HUDEP-2 (cell line): Measurements from ENCODE around the gene PHGDH.
A peak's percentile ranks its signal among the peaks of the same experiment; 100 is the strongest.

Experiments
- DNase-seq, 76 experiments: peaks; one replicate each; lab custom pipeline; 2025; ENCODE audit not compliant: unreplicated experiment in 76 of 76; lab: John Stamatoyannopoulos, UW

Gene PHGDH

DNA sequence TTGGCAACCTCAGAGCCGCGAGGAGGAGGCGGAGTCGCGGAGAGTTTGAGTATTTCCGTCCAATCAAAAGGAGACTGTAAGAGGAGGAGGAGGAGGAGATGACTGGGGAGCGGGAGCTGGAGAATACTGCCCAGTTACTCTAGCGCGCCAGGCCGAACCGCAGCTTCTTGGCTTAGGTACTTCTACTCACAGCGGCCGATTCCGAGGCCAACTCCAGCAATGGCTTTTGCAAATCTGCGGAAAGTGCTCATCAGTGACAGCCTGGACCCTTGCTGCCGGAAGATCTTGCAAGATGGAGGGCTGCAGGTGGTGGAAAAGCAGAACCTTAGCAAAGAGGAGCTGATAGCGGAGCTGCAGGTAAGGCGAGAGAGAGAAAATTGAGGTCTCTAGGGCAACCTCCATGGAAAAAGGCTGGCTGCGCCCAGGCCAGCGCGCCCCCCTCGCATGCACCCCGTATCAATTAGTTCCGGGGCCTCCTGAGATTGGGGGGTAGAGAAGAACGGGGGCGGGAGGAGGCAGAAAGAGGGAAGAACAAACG, at the start of gene PHGDH:
PHGDH (plus strand) TSS at position 131 of the 538 bp plus-strand sequence; CDS start at position 220, 89 bp downstream.
- DNase-seq = peak in 1 of 76 experiments; percentile 6

DNA sequence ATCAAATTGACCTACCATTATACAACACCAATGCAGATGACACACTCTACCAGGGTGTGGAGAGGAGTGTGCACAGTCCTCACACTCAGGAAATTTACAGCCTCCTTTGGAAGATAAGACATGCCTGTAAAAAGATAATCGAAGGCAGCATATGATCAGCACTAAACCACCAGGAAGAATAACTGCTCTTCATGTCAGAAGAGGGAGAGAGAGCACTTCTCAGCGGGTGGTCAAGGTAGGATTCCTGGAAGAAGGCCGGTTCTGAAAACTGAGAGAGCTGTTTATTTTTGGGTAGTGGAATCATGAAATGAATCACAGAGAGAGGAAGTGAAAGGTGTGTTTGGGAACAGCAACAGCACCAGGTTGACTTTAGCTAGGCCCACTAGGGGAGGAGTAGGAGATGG, 49.7 kb upstream of the PHGDH start:
- DNase-seq = no peak

DNA sequence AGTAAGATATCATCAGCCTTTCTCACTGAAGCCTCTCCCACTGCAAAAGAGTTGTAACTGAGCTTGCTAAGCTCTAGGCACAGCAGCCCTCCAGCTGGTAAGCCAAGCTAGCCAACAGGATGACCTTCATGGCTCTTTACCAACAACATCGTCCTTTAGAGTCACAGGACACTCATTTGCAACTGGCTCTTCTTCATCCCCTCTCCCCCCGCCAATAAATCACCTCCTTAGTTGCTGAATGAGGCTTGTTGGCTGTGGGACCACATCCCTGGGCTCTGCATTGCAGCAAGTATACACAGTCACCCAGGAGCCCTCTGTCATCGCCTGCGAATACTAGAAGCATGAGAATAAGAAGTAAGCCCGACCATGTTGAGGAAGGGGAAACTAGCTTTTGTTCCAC, 47.7 kb upstream of the PHGDH start:
- no peak for DNase-seq

DNA sequence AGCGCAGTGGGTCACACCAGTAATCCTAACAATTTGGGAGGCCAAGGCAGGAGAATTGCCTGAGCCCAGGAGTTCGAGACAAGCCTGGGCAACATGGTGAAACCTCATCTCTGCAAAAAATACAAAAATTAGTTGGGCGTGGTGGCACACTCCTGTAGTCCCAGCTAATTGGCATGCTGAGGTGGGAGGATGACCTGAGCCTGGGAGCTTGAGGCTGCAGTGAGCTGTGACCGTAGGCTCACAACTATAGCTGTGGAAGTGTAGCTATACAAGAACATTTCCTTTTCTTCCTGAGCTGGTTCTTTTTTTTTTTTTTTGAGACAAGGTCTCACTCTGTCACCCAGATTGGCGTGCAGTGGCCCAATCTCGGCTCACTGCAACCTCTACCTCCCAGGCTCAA, 44.6 kb upstream of the PHGDH start:
- no peak for DNase-seq

DNA sequence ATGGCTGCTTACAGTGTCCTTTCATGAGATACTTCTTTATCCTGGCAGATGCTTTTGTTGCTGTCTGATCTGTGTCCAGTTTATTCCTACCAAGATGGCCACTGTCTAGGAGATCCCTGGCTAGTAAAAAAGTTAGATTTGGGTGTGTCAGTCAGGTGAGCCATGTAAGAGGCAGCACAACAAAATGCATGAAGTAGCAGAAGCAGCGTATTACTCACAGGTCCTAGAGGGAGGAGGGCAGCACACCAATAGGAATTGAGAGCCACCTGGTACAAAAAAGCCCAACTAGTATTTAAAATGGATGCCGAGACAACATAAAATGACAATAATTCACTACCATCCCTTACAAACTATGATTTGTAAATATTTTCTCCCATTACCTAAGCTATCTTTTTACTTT, 40.8 kb upstream of the PHGDH start:
- no peak for DNase-seq

DNA sequence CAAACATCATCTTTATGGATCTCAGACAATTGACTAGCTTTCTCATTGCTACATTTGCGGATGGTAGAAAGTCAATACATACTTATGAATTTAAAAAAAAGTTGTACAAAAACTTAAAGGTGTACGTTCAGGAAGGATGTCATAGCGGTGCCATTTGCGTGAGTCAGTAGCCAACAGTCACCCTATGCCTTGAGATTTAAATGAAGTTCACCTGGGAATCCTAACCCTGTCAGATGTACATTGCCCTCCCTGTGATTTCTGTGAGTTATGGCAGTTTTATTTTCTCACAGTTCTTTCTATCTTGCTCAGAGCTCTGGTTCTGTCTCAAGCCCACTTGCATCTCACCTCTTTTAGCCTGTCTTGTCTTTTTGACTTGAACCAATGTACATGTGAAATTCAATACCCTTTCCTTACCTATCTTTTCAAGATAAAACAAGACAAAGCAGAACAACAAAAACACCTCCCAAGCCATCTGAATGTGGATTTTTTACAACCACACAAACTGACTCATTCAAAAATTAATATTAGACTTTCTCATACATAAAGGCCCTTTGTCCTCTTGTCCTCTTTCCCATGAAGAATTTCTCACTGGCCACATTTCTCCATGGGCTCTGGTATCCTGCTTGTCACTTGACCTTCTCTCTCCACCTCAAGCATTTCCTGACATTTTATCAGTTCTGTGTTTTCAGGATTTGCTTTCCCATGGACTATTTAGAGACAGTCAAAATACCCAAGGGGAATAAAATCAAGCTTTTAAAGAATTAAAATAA, 38.4 kb upstream of the PHGDH start:
- no peak for DNase-seq

DNA sequence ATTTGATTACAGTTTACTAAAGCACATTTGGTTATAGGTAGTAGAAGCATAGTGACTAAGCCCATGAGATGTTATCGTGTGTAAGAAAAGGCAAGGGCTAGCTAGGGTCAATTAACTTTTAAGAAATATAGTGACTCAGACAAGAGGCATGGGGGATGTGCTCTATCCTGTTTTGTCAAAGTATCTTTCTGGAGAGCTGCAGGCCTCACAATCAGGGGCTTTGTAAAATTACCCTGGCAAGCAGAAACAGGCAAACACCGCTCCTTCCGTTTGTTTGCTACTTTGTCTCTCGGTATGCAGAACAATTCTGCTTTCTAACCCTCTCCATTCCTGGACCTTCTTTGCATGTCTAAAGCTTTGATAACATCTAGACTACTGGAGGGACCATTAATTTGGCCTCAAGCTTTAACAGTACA, 37.6 kb upstream of the PHGDH start:
- no peak for DNase-seq

DNA sequence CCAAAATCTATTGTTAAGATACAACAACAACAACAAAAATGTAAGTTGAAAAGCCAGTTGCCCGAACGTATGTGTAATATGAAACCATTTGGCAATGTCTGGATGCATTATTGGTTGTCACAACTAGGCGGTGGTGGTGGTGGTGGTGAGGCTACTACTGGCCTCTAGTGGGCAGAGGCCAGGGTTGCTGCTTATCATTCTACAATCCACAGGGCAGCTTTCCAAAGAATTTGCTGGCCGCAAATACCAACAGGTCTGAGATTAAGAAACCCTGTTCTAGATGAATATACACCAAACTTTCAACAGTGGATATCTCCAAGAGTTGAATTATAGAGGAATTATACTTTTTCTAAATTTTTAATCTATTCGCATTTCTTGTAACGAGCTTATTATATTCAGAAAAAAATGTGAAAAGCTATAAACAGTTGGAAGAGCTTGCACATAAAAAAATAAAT, 36.9 kb upstream of the PHGDH start:
- DNase-seq = no peak

DNA sequence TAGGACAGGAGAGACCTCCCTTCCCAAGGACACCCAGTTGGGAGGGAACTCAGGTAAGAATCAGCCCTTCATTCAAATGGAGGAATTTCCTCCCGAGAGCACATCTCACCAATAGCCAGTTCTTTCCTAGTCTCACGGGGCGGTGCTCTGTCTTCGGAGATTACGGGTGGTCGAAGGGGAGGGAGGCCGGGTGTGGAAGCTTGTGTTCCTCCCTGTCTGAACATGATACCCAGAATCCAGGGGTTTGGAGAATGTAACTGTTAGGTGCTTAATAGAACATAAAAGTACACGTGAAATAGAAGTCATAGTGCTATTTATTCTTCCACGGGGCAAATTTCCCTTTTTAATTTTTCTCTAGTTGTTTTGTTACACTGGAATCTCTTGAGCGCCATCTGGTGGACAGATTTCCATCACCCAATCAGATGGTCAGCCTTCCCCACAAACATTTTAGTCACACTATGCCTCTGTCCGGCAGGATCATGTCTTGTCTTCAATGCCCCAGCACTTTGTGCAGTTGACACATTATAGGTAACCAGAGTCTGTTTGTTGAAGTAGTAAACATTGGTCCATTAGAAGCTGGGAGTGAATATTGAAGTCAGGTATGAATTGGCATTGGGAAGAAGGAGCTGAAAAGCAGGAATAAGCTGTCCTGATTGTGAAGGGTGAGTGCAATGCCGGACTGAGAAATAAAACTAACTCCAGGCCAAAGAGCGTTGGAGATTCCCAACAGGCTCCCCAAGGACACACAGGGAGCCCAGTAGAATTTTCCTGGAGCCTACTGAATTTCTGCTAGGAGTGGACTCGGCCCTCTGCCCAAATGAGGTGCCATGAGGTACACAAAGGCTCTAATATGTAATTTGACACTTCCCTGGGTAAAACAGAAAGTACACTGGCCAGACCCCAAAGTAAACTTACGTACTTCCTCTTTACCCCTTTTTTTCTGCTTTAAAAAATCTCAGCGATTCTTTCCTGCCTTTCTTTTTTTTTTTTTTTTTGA, 36.1 kb upstream of the PHGDH start:
- peak in 67 of 76 experiments; percentile 2 to 78 (median 47) for DNase-seq

DNA sequence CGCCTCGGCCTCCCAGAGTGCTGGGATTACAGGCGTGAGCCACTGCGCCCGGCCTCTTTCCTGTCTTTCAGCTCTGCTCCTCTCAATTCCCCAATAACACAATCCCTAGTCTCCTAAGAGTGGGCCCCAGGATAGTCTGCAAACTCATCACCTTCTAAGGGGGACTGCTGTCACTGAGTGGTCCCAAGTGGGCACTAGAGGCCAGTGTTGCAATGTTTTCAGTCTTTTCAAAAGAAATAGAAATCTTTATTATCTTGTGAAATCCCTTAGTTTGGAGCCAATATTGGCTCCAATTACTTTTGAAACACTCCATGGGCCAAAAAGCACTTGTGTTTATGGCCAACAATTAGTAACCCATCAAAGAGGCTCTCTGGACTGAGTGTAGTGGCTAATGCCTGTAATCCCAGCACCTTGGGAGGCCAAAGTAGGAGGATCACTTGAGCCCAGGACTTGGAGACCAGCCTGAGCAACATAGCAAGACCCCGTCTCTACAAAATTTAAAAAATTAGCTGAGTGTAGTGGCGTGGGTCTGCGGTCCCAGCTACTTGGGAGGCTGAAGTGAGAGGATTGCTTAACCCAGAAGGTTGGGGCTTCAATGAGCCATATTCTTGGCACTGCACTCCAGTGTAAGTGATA, 35.0 kb upstream of the PHGDH start:
- no peak for DNase-seq

DNA sequence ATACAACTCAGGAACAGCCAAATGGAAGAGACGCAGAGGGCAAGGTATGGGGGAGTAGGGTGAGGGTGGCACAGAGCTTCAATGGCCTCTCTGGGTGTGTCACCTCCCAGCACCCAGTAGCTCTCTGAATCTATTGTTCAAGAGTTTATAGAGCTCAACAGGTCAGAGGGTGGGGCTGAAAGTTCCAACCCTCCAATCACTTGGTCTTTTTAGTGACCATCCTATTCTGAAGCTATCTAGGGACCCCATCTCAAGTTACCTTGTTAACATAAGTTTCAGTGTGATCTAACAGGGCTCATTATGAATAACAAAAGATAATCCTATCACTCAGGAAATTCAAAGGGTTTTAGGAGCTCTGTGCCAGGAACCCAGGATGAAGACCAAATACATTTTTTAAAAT, 32.5 kb upstream of the PHGDH start:
- DNase-seq = no peak

DNA sequence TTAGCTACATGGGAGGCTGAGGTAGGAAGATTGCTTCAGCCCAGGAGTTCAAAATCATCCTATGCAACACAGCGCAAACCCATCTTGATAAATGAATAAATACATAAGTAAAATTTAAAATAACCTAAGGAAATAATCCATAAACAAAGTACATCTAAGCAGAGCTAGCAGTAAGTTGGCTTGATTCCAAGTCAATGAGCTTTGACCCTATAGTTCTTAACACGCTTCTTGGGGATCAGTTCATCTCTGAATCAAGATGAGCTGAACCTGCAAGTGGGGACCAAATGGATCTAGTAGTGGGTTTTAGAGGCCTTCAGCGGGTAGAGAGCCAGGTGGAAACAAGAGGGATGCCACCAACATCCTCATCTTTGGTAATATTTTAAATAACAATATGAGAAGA, 31.5 kb upstream of the PHGDH start:
- DNase-seq = no peak

DNA sequence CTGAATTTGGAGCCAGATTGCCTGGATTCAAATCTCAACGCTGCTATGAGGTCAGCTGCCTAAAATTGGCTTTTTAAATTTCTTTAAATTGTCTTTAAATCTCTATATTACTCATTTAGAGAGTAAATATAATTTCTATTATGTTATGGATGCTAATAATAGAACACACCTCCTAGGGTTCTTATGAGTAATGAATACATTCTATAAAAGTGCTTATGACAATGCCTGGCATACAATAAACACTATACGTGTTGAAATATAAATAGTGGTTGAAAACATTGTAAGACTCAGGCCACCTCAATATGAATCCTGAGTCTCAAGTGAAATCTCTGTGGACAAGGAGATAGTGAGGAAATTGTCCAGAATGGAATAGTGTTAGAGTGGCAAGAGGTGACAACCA, 31.0 kb upstream of the PHGDH start:
- DNase-seq = no peak

DNA sequence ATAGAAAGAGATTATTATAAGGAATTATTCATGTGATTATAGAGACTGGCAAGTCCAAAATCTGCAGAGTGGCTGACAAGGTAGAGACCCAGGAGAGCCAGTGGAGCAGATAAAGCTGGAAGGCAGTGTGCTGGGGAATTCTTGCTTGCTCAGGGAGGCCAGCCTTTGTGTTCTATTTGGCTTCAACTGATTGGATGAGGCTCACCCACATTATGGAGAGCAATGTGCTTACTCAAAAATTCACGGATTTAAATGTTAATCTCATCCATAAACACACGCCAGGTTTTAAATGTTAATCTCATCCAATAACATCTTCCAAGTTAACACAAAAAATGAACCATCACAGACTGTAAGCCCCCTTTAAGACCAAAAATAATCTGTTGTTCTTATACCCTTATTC, 30.2 kb upstream of the PHGDH start:
- DNase-seq = no peak

DNA sequence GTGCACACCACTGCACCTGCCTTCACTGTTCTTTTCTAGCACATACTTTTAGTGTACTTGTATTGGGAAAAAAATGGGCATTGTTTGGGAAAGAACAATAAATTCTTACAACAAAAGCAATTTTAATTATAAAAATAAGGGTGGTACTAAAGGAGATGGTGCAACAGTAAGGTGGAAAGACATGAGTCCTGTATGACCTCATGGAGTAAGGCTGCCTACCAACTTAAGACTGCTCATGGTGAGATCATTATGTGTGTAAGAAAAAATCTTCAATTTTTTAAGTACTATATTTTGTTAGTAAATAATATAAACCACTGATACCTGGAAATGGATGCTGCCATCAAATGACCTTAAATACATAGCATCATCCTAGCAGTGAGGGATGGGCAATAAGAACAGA, 29.6 kb upstream of the PHGDH start:
- DNase-seq = no peak

DNA sequence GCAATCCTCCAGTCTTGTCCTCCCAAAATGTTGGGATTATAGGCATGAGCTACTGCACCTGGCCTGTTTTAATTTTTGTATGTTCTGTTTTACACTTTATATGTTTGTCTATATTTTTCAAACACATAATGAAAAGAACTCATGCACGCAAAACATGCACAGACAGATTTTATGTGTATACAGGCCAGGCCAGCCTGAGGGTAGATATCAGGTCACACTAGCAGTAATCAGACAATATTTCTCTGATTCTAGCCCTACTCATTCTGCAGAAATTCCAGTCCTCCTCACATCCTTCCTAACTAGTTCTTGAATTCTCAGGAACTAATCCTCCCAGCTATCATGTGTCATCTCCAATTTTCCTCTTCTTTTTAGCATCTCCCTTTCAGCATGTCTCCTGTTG, 27.8 kb upstream of the PHGDH start:
- DNase-seq = no peak

DNA sequence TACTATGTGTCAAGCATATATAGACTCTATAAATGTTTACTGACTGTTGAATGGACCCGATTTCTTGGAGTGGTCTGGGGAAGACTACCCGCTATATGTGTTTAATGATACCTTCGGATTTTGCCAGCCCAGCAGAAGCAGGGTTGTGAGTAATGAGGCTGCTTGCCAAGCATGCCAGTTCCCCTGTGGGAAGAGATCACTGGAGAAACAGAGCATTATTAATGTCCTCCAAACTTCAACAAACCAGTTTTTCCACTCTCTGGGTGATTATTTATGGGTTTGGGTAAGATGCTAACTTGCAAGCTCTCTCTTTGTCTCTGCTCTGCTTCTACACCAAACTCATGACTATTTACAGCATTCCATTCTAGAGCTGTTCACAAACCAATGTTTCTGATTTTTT, 25.1 kb upstream of the PHGDH start:
- no peak for DNase-seq

DNA sequence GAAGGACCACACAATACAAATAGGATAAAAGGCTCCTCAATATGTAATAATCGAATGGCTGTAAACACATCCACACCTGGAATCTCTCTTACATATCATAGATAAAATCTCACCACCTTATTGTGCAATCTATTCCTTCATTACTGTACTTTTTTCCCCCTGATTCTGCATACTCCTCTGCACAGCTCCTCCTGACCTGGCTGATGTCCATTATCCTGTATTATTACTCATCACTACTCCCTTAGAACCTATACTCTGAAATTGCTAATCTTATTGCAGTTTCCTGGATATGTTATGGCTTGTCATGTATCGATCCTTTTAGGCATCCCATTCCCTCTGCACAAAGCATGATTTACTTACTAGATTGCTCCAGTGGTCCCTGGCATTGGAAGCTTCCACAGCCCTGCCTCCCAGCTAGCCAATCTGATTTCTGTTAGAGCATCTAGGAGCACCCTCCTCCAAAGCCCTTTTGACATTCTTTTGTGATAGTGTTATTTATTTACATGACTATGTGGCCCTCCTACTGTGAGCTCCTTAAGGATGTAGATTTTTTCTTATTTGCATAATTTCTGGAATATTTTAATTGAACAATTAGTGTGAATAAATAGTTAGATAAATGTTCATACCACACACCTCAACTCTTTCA, 24.2 kb upstream of the PHGDH start:
- DNase-seq = no peak

DNA sequence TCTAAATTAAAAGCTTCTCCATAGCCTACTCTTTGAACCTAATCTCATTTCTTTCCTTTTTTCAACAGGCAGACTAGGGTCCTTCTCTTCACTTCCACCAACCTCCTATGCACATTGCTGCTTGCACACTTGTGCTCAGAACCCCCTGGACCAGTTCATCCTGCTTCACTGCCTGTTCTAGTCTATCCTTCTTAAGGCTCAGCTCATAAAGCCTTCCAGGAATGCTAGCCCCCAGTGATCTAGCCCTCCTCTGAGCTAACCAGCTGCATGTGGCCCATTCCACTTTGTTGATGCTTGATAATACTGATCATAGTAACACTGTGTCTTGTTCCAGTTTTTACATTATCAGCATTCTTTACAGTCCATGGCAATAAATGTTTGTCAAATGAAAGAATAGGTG, 22.9 kb upstream of the PHGDH start:
- DNase-seq = no peak

DNA sequence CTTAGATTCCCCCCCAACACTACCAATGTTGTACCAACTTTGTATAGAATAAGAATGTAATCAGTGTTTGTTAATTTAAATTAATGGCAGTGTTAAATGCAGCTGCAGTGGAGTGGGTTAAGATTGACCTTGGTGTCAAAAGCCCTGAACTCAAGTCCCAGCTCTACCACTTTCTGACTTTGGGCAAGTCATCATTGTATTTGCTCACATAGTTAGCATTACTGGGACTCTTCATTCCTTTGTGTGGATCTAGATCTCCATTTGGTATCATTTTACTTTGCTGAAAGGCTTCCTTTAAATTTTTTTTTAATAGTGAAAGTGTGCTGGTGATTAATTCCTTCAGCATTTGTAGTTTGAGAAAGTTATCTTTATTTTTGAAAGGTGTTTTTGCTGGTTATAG, 22.2 kb upstream of the PHGDH start:
- no peak for DNase-seq
